ENCODE measurements around the gene IFNA13. TPM values are rescaled to one million over a fixed set of nuclear protein-coding genes. Genes with fewer than 3 reads are reported as not detected.

The IFNA13 gene
- total RNA-seq, 1 experiment from 2014 or later: not detected

DNA sequence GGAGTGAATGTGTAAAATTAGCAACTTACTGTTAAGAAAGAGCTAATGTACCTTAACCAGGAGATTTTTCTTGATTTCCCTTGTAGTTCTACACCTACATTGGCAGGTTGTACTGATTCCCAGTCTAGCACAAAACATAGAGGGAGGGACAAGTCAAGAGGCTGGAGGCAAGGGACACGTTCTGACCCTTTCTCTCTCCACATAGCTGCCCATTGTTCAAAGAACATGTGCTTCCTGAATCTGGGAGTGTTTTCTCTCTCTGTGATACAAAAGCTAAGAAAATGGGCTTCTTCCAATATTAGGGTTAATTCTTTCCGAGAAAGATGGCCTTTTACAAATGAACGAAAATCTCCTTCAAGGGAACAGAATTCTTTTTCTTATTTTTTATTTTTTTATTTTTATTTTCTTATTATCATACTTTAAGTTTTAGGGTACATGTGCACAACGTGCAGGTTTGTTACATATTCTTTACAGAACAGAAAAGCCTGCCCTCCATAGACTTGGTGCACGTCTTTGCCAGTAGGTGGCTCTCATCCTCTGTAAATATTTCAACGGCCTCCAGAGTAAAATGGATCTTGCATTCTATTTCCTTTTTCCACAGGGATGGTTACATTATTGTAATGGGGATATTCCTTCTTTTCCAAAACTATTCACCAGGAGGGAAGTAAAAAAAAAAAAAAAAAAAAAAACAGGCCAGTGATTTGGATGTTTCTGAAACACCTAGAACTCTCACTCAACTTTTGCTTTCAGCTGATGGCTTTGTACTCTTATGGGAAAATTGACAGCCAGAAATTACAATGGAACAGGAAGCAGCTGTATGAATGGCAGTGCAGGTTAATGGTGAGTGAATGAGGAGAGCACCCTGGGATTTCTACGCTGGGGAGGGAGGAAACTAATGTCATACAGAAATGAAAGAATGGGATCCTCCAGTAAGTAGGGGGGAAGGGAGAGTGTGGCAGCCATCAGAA, 49.6 kb downstream of the IFNA13 start:
- H3K4me3 Mint-ChIP-seq: no peak overlapping the region
- H3K36me3 Mint-ChIP-seq: no peaks in the 10 kb centered on the region
- H3K9me3 Mint-ChIP-seq: no peaks in the 10 kb centered on the region
- ATAC-seq: peak; percentile 76
- DNase-seq (ENCODE audit: low spot score): peak; percentile 22
- peaks cover 4% of the 10 kb centered on the region for H3K4me1 Mint-ChIP-seq
- ChIA-PET POLR2A (interaction anchor here (0.5 kb wide), 1 partner anchor 260 kb away, joined by 4 read pairs; no protein-coding TSS in a partner anchor), CTCF (interaction anchor here (0.6 to 2.7 kb wide), 30 partner anchors 8 to 761 kb away, joined by 3 to 29 read pairs (median 6); partner anchors contain the start of genes IFNA7, IFNW1 and KLHL9)
- TF ChIP-seq, protein P1, sequence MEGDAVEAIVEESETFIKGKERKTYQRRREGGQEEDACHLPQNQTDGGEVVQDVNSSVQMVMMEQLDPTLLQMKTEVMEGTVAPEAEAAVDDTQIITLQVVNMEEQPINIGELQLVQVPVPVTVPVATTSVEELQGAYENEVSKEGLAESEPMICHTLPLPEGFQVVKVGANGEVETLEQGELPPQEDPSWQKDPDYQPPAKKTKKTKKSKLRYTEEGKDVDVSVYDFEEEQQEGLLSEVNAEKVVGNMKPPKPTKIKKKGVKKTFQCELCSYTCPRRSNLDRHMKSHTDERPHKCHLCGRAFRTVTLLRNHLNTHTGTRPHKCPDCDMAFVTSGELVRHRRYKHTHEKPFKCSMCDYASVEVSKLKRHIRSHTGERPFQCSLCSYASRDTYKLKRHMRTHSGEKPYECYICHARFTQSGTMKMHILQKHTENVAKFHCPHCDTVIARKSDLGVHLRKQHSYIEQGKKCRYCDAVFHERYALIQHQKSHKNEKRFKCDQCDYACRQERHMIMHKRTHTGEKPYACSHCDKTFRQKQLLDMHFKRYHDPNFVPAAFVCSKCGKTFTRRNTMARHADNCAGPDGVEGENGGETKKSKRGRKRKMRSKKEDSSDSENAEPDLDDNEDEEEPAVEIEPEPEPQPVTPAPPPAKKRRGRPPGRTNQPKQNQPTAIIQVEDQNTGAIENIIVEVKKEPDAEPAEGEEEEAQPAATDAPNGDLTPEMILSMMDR (IDR thresholded peaks at IDR 0.05): peak; percentile 48
- TF ChIP-seq SP1 (CRISPR knock-in tag; conservative IDR thresholded peaks at IDR 0.05): no peak
- H3K27ac Mint-ChIP-seq: no peak overlapping the region
- peaks cover 12% of the 10 kb centered on the region for H3K27me3 Mint-ChIP-seq (ENCODE audit: low read depth)

Other genes with a start within 250 kb of the IFNA13 start
- not detected in 3 replicates for gene IFNW1, start 226.2 kb downstream of the IFNA13 start, total RNA-seq (2021)
- gene IFNA21, start 201.4 kb downstream of the IFNA13 start, total RNA-seq (2021): not detected in 3 replicates
- not detected in 3 replicates for gene IFNA4, start 180.5 kb downstream of the IFNA13 start, total RNA-seq (2021)
- not detected in 3 replicates for gene IFNA7, start 165.9 kb downstream of the IFNA13 start, total RNA-seq (2021)
- not detected in 3 replicates for gene IFNA10, start 160.9 kb downstream of the IFNA13 start, total RNA-seq (2021)
- not detected in 3 replicates for gene IFNA16, start 150.7 kb downstream of the IFNA13 start, total RNA-seq (2021)
- not detected in 3 replicates for gene IFNA17, start 139.8 kb downstream of the IFNA13 start, total RNA-seq (2021)
- gene IFNA14, start 128.1 kb downstream of the IFNA13 start, total RNA-seq (2021): not detected in 3 replicates
- gene IFNA5, start 62.7 kb downstream of the IFNA13 start, total RNA-seq (2021): not detected in 3 replicates
- 15.6 to 17.4 TPM (median 16.1 TPM) in 3 replicates for gene KLHL9, start 32.7 kb downstream of the IFNA13 start, total RNA-seq (2021)
- gene IFNA6, start 17.2 kb downstream of the IFNA13 start, total RNA-seq (2021): not detected in 3 replicates
- gene IFNA2, start 17.3 kb upstream of the IFNA13 start, total RNA-seq (2021): not detected in 3 replicates
- not detected in 3 replicates for gene IFNA8, start 41.1 kb upstream of the IFNA13 start, total RNA-seq (2021)
- not detected in 3 replicates for gene IFNA1, start 72.4 kb upstream of the IFNA13 start, total RNA-seq (2021)
- 0.11 to 0.14 TPM in 2 of 3 replicates, not detected in the other for gene IFNE, start 114.3 kb upstream of the IFNA13 start, total RNA-seq (2021)